GDM1 (cell line): Measurements from ENCODE around the gene NPDC1.

Source experiments
- DNase-seq: peaks from one replicate; lab custom pipeline; 2025; lab: John Stamatoyannopoulos, UW

NPDC1 gene

GRCh38 chr9:137046088-137046787, at the start of gene NPDC1:
TSS of gene NPDC1 (minus strand) at chr9:137046177. CDS start at chr9:137045989, 188 bp downstream.
- peak; percentile 73 for DNase-seq

- no peak for DNase-seq
Observed at GRCh38 chr9:137089232-137089947, 43.4 kb upstream of the NPDC1 start.

GRCh38 chr9:137088121-137088520, 42.1 kb upstream of the NPDC1 start:
- DNase-seq = no peak

- DNase-seq = no peak
Observed at GRCh38 chr9:137087409-137087925, 41.5 kb upstream of the NPDC1 start.

GRCh38 chr9:137086531-137087408, 40.8 kb upstream of the NPDC1 start, which contains the start of gene MAN1B1:
TSS of gene MAN1B1 (plus strand) at chr9:137086985. CDS start at chr9:137087000, 15 bp downstream.
- DNase-seq = peak; percentile 100

GRCh38 chr9:137085920-137086530, 40.0 kb upstream of the NPDC1 start:
- DNase-seq = no peak

GRCh38 chr9:137084526-137084925, 38.5 kb upstream of the NPDC1 start:
- no peak for DNase-seq

- DNase-seq = no peak
Observed at GRCh38 chr9:137083394-137084004, 37.5 kb upstream of the NPDC1 start.

GRCh38 chr9:137082925-137083290, 36.9 kb upstream of the NPDC1 start:
- DNase-seq = no peak

GRCh38 chr9:137082222-137082924, 36.4 kb upstream of the NPDC1 start:
- no peak for DNase-seq

GRCh38 chr9:137080260-137081122, 34.5 kb upstream of the NPDC1 start:
- DNase-seq = no peak

GRCh38 chr9:137079401-137079787, 33.4 kb upstream of the NPDC1 start:
- DNase-seq = no peak

- no peak for DNase-seq
Observed at GRCh38 chr9:137078701-137079400, 32.9 kb upstream of the NPDC1 start.

GRCh38 chr9:137077758-137078693, 32.0 kb upstream of the NPDC1 start:
- DNase-seq = no peak

GRCh38 chr9:137077010-137077747, 31.2 kb upstream of the NPDC1 start, which contains the start of gene UAP1L1:
TSS of gene UAP1L1 (plus strand) at chr9:137077517. CDS start at chr9:137077533, 16 bp downstream.
- peak; percentile 11 for DNase-seq

- no peak for DNase-seq
Observed at GRCh38 chr9:137076636-137077009, 30.6 kb upstream of the NPDC1 start.

GRCh38 chr9:137075275-137075775, 29.3 kb upstream of the NPDC1 start:
- DNase-seq = no peak
